ENCODE data around the gene ZNF385D.

DNA sequence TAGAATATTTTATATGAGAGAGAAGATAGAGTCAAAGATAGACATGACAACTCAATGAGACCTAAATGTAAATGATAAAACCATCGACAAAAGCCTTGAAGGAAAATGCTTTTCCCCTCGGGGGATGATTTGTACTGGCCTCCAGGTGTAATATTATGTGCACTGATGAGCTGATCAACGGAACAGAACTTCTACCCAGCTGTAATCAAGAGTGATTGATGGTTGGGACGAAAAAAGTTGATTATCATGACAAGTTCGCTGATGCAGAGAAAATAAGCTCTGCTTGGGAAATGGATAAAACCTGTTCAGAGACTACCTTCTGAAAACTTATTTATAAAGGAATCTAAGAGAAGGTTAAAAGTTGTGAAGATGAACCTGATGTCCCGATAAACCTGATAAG is 210.7 kb downstream of the ZNF385D start:
- no peak for TF ChIP-seq CTCF (IDR thresholded peaks at IDR 0.05)
- no peak for TF ChIP-seq POLR2A (IDR thresholded peaks at IDR 0.05)
- no peak for TF ChIP-seq POLR2AphosphoS5 (IDR thresholded peaks at IDR 0.05)
